Body of pancreas (tissue), 4 donors: Measurements from ENCODE around the gene CYP27A1. TPM values are rescaled to one million over a fixed set of nuclear protein-coding genes. Genes with fewer than 3 reads are reported as not detected.

ENCODE experiments used
- ATAC-seq: fragments of 150-250 bp; one replicate; pipeline ENCODE4 v1.9.1; 2016
- DNase-seq, 4 donors: peaks; one replicate each; pipeline ENCODE4 v3.0.0-alpha.2; 2019
- H3K27ac ChIP-seq, 4 donors: fragments of 200-600 bp; sonication (generic); 1 replicate in 3 of 4; 2 replicates in 1 of 4; pipeline versions ENCODE4 v1.5.1 to v1.6.1; 2016 to 2019; ENCODE audit warnings: mild to moderate bottlenecking in 1 of 4, mixed read lengths in 1 of 4, moderate library complexity in 1 of 4
- H3K27me3 ChIP-seq, 2 donors: fragments of 200-600 bp; sonication (generic); one replicate each; pipeline ENCODE4 v1.6.0; 2016; ENCODE audit warnings: mild to moderate bottlenecking in 1 of 2
- H3K36me3 ChIP-seq, 2 donors: fragments of 200-600 bp; sonication (generic); replicated peaks in 1 of 2; 2 replicates each; pipeline ENCODE4 v1.5.1; 2016; ENCODE audit warnings: low read depth in 2 of 2; ENCODE audit not compliant: insufficient read depth in 1 of 2
- H3K4me1 ChIP-seq: fragments of 200-600 bp; sonication (generic); one replicate; pipeline ENCODE4 v1.6.0; 2016
- H3K4me3 ChIP-seq, 2 donors: fragments of 200-600 bp; sonication (generic); 1 replicate in 1 of 2; 2 replicates in 1 of 2; pipeline ENCODE4 v1.5.1; 2016 to 2019
- H3K9me3 ChIP-seq, 3 donors: fragments of 200-600 bp; sonication (generic); 1 replicate in 2 of 3; 2 replicates in 1 of 3; pipeline ENCODE4 v1.5.1; 2016
- CTCF ChIP-seq, 7 experiments: fragments of 450-650 bp in 4 of 7; fragments of 200-600 bp in 3 of 7; sonication (generic) in 3 of 7; IDR thresholded peaks; one replicate each; pipeline ENCODE4 v1.5.1; 2016 to 2019; ENCODE audit warnings: antibody characterized with exemption in 7 of 7
- POLR2A ChIP-seq, 3 donors: fragments of 450-650 bp; IDR thresholded peaks; one replicate each; pipeline ENCODE4 v1.6.1; 2016; ENCODE audit warnings: antibody characterized with exemption in 3 of 3, mild to moderate bottlenecking in 2 of 3
- WGBS, 2 donors: methylation state at CpG; one replicate each; pipeline ENCODE4 v1.1.5; 2017; 5-methylcytosine and 5-hydroxymethylcytosine counted together
- intact Hi-C: fragments of 100-400 bp; cut with DNase I; formaldehyde crosslinking; loops from one replicate; pipeline ENCODE4 v1.15.1; 2023
- microRNA-seq, 2 donors: library from miRNA; unstranded; fragments of <30 nt; microRNA quantifications; one replicate each; pipeline ENCODE4, GENCODE V29; 2016; ENCODE audit warnings: borderline number of aligned reads in 2 of 2, borderline replicate concordance in 2 of 2
- total RNA-seq, 2 donors: library from RNA; depleted of rRNA; stranded (reverse); fragments of >200 nt; gene quantifications; one replicate each; pipeline ENCODE4 v1.1.0, GENCODE V29; 2016

Gene CYP27A1
- total RNA-seq, 2 donors from 2014 or later = 9.3 to 9.9 TPM

GRCh38 chr2:218861645-218862318 is 79.8 kb downstream of the CYP27A1 start:
- intact Hi-C loops = no loop called here
- WGBS, 2 donors = 71 to 75% methylated on average over 7 of the region's 7 CpGs
- Histone ChIP-seq H3K4me1 (peaks cover 24% of the 10 kb centered on the region), H3K36me3 (no peaks in the 10 kb centered on the region), H3K4me3 (no peak overlapping the region), H3K27ac (no peak overlapping the region), H3K9me3 (no peaks in the 10 kb centered on the region), H3K27me3 (peaks cover 0 to 19% of the 10 kb centered on the region in 2 donors)
- ATAC-seq (no peak), DNase-seq (no peak)
- TF ChIP-seq CTCF (IDR thresholded peaks at IDR 0.05) (no peak), POLR2A (IDR thresholded peaks at IDR 0.05) (no peak)

GRCh38 chr2:218863021-218863520 is 81.1 kb downstream of the CYP27A1 start:
- intact Hi-C loops = no loop called here
- ATAC-seq = no peak
- H3K27me3 ChIP-seq = peaks cover 0 to 19% of the 10 kb centered on the region in 2 donors
- no peak for DNase-seq
- H3K9me3 ChIP-seq = no peaks in the 10 kb centered on the region
- H3K36me3 ChIP-seq = no peaks in the 10 kb centered on the region
- TF ChIP-seq POLR2A (IDR thresholded peaks at IDR 0.05) (no peak), CTCF (IDR thresholded peaks at IDR 0.05) (no peak)
- WGBS, 2 donors = 55 to 64% methylated on average over 3 of the region's 3 CpGs
- peaks cover 17% of the 10 kb centered on the region for H3K4me1 ChIP-seq
- H3K4me3 ChIP-seq = no peak overlapping the region
- H3K27ac ChIP-seq = no peak overlapping the region

Small RNA genes lying within 50 kb of the gene (microRNA-seq; reads per million reads assigned to microRNA genes)
- gene MIR9500 = 0 reads per million in 2 donors

Other genes starting within 250 kb of the CYP27A1 start
- gene USP37, start 213.8 kb upstream of the CYP27A1 start, total RNA-seq = 10 to 100 TPM in 1 of 2 donors, 1 to 10 TPM in 1; 6.0 to 14.5 TPM
- gene CNOT9, start 213.3 kb upstream of the CYP27A1 start, total RNA-seq = 10 to 100 TPM; 12.9 to 17.6 TPM
- under 1 TPM in 1 of 2 donors, not detected in 1; 0.52 TPM for gene PLCD4, start 174.2 kb upstream of the CYP27A1 start, total RNA-seq
- gene ZNF142, start 122.5 kb upstream of the CYP27A1 start, total RNA-seq = 10 to 100 TPM; 12.2 to 14.3 TPM
- gene BCS1L, start 122.5 kb upstream of the CYP27A1 start, total RNA-seq = 10 to 100 TPM; 34.2 to 64.3 TPM
- 10 to 100 TPM in 1 of 2 donors, 1 to 10 TPM in 1; 3.0 to 14.8 TPM for gene RNF25, start 110.1 kb upstream of the CYP27A1 start, total RNA-seq
- gene STK36, start 110.1 kb upstream of the CYP27A1 start, total RNA-seq = 10 to 100 TPM; 35.0 to 57.4 TPM
- gene TTLL4, start 71.3 kb upstream of the CYP27A1 start, total RNA-seq = 10 to 100 TPM in 1 of 2 donors, 1 to 10 TPM in 1; 9.1 to 31.3 TPM
- gene PRKAG3, start 49.7 kb downstream of the CYP27A1 start, total RNA-seq = not detected
- gene WNT6, start 77.7 kb downstream of the CYP27A1 start, total RNA-seq = 1 to 10 TPM in 1 of 2 donors, not detected in 1; 1.0 TPM
- under 1 TPM in 1 of 2 donors, not detected in 1; 0.52 TPM for gene WNT10A, start 98.7 kb downstream of the CYP27A1 start, total RNA-seq
- under 1 TPM in 1 of 2 donors, not detected in 1; 0.78 TPM for gene CDK5R2, start 177.5 kb downstream of the CYP27A1 start, total RNA-seq
- not detected for gene FEV, start 203.0 kb downstream of the CYP27A1 start, total RNA-seq
- gene CRYBA2, start 211.3 kb downstream of the CYP27A1 start, total RNA-seq = 10 to 100 TPM; 23.1 to 26.4 TPM